ENCODE measurements around the gene BSND.

The BSND gene

GRCh38 chr1:54976747-54977146, 22.0 kb upstream of the BSND start:
- peak; percentile 15 for DNase-seq

DNA sequence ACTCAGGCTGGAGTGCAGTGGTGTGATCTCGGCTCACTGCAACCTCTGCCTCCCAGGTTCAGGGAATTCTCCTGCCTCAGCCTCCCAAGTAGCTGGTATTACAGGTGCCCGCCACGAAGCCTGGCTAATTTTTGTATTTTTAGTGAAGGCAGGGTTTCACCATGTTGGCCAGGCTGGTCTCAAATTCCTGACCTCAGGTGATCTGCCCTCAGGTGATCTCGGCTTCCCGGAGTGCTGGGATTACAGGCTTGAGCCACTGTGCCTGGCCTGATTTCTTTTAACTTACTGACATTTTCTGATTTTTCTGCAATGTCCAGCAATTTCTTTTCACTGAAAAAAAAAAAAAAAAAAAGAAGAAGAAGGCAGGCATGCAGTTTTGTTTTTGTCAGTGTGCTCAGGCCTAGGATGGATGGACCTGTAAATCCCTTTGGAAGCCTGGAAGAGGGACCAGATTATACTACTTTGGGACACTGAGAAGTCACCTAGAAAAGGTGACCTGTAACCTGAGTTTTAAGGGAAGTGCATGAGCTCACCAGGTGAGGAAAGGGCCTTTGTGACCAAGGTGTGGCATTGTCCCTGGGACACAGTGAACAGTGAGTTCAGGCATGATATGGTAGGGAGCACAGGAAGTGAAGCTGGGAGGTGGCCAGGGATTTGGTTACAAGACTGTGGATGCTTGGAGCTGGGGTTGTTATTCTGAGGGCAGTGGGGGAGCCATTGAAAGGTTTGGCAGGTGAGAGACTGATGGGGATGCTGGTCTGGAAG, 21.0 kb upstream of the BSND start:
- no peak for DNase-seq

- DNase-seq: no peak
Measured at GRCh38 chr1:54978528-54979326, 20.0 kb upstream of the BSND start.

- DNase-seq: no peak
Measured at GRCh38 chr1:54979327-54979891, 19.3 kb upstream of the BSND start.

DNA sequence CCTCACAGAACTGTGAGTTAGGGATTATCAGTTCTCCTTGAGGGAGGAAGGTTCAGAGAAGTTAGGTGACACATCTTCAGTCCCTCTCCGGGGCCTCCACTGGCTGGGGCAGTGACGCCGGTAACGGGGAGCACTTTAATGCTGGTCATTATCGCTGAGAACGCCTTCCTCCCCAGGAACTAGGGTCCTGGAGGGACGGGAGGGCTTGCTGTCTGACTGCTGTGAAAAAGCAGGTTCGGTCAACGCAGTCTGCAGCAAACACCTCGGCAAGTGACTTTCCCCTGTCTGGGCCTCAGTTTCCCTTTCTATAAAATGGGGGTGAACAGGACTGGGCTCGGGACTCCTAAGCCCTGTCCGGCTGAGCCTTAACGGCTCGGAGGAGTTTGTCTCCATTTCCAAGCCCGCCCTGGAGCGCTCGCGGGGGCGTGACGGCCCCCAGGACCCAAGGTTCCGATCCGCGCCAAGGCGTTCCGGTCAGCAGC, 18.6 kb upstream of the BSND start:
- DNase-seq: no peak

- no peak for DNase-seq
Measured at GRCh38 chr1:54980528-54981241, 18.0 kb upstream of the BSND start, which contains the start of gene TMEM61. TMEM61 (plus strand) TSS chr1:54980628; CDS start chr1:54981066, 438 bp downstream.

DNA sequence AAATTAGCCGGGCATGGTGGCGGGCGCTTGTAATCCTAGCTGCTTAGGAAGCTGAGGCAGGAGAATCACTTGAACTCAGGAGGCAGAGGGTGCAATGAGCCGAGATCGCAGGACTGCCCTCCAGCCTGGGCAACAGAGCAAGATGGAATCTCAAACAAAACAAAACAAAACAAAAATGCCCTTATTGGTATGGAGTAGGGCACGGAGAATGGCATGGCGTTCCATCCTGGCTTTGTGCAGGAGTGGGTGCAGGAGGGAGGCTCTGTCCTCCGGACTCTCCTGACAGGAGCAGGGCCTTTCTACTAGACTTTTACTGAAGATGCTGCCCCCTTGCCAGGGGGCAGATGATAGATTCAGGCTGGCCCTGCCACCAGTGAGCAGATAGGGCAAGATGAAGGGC, 17.3 kb upstream of the BSND start:
- no peak for DNase-seq

- peak; percentile 25 for DNase-seq
Measured at GRCh38 chr1:54982739-54983138, 16.0 kb upstream of the BSND start.

- peak; percentile 60 for DNase-seq
Measured at GRCh38 chr1:54984131-54984842, 14.4 kb upstream of the BSND start.

- no peak for DNase-seq
Measured at GRCh38 chr1:54985556-54985955, 13.2 kb upstream of the BSND start.

DNA sequence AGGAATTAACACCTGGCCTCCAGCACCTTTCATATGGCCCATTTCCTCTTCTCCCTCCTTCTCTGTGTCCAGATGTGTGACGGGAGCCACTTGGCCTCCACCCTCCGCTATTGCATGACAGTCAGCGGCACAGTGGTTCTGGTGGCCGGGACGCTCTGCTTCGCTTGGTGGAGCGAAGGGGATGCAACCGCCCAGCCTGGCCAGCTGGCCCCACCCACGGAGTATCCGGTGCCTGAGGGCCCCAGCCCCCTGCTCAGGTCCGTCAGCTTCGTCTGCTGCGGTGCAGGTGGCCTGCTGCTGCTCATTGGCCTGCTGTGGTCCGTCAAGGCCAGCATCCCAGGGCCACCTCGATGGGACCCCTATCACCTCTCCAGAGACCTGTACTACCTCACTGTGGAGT, 12.7 kb upstream of the BSND start:
- no peak for DNase-seq

GRCh38 chr1:54986533-54986932, 12.2 kb upstream of the BSND start:
- no peak for DNase-seq

GRCh38 chr1:54987427-54987826, 11.3 kb upstream of the BSND start:
- DNase-seq: no peak

GRCh38 chr1:54987919-54988705, 10.6 kb upstream of the BSND start:
- DNase-seq: no peak

- no peak for DNase-seq
Measured at GRCh38 chr1:54988975-54989374, 9.8 kb upstream of the BSND start.

- peak; percentile 44 for DNase-seq
Measured at GRCh38 chr1:54989473-54989872, 9.3 kb upstream of the BSND start.

DNA sequence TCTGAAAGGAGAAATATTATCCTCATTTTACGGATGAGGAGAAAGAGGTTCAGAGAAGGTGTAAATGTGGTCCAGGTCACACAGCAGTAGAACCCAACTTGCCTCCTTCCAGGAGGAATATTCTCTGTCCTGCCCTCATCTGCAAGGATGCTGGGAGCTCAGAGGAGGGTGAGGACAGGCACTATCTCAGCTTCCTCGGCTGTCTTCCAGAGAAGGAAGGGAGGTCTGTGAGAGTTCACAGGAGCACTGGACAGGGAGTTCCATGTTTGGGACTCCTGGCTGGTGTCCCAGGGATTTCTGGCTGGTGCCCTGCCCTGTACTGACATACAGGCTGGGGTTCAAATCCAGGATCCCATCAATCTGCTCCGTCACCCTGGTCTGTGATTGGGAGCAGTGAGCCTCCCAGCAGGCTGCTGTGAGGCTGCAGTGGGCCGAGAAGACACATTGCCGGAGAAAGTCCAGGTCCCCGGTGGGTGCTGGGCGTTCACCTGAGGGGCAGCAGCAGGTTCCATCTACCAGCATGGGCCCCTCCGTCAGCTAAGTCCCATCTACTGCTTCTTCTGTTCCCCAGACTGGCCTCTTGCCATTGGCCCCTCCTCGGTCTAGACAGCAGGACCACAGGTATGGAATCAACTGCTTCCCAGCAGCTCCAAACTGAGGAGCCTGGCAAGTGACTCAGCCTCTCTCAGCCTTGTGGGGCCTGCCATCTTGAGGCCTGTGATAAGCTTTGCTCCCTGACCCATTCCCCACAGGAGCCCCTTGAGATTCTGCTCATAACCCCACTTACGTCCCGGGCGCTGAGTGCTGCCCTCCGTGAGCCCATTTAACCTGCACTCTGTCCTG, 8.5 kb upstream of the BSND start:
- no peak for DNase-seq

DNA sequence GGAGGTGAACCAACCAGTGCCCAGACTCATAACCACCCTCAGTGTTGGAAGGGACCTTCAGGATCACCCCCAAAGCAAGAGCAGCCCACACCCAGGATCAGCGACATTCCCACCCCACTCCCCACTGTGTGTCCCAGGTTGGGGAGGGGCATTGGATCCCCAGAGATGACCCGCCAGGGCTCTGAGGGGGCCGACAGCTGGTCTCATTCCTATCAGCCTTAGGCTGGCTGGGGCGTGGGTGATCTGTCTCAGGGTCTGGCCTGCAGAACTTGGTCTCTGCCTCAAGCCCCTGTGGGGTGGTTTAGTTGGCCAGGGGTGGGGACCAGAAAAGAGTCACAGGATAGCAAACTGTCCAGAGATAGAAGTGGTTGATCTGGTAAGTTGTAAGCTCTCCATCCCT, 7.8 kb upstream of the BSND start:
- no peak for DNase-seq

DNA sequence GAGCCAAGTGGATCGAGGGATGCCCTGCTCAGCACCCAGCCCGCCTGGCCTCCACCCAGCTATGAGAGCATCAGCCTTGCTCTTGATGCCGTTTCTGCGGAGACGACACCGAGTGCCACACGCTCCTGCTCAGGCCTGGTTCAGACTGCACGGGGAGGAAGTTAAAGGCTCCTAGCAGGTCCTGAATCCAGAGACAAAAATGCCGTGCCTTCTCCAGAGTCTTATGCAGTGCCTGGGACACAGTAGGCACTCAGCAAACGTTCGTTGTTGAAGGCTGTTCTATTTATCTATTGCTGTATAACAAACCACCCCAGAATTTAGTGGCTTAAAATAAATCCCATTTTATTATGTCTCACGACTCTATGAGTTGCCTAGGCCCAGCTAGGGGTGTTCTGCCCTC, 6.8 kb upstream of the BSND start:
- no peak for DNase-seq

- DNase-seq: no peak
Measured at GRCh38 chr1:54993140-54993539, 5.6 kb upstream of the BSND start.
